ENCODE measurements around the gene PNPLA5.

The PNPLA5 gene

GRCh38 chr22:43883012-43883661, 8.7 kb downstream of the PNPLA5 start:
- peak; percentile 68 for DNase-seq (ENCODE audit: low read depth, low spot score)
- no peak overlapping the region for H3K4me3 ChIP-seq (ENCODE audit: low read depth, low read length)
- TF ChIP-seq CTCF (IDR thresholded peaks at IDR 0.05; ENCODE audit: low read depth, low read length), result peak; percentile 77
- in situ Hi-C loops (cut with HindIII; ENCODE audit: low sequenced_read_pairs), result no loop called here

GRCh38 chr22:43882122-43882767, 9.6 kb downstream of the PNPLA5 start:
- no peak for TF ChIP-seq CTCF (IDR thresholded peaks at IDR 0.05; ENCODE audit: low read depth, low read length)
- DNase-seq (ENCODE audit: low read depth, low spot score), result no peak
- in situ Hi-C loops (cut with HindIII; ENCODE audit: low sequenced_read_pairs), result no loop called here

GRCh38 chr22:43881091-43882061, 10.4 kb downstream of the PNPLA5 start:
- H3K4me3 ChIP-seq (ENCODE audit: low read depth, low read length), result no peak overlapping the region
- TF ChIP-seq CTCF (IDR thresholded peaks at IDR 0.05; ENCODE audit: low read depth, low read length), result no peak
- in situ Hi-C loops (cut with HindIII; ENCODE audit: low sequenced_read_pairs), result no loop called here
- DNase-seq (ENCODE audit: low read depth, low spot score), result no peak

More at GRCh38 chr22:43882122-43882767, 9.6 kb downstream of the PNPLA5 start:
- H3K4me3 ChIP-seq (ENCODE audit: low read depth, low read length), result no peak overlapping the region

GRCh38 chr22:43880541-43880991, 11.2 kb downstream of the PNPLA5 start:
- no peak overlapping the region for H3K4me3 ChIP-seq (ENCODE audit: low read depth, low read length)
- in situ Hi-C loops (cut with HindIII; ENCODE audit: low sequenced_read_pairs), result no loop called here
- no peak for TF ChIP-seq CTCF (IDR thresholded peaks at IDR 0.05; ENCODE audit: low read depth, low read length)
- DNase-seq (ENCODE audit: low read depth, low spot score), result no peak

- in situ Hi-C loops (cut with HindIII; ENCODE audit: low sequenced_read_pairs), result no loop called here
- no peak overlapping the region for H3K4me3 ChIP-seq (ENCODE audit: low read depth, low read length)
- no peak for DNase-seq (ENCODE audit: low read depth, low spot score)
- TF ChIP-seq CTCF (IDR thresholded peaks at IDR 0.05; ENCODE audit: low read depth, low read length), result no peak
Observed at GRCh38 chr22:43879901-43880540, 11.8 kb downstream of the PNPLA5 start.

Data from astrocyte of the spinal cord (primary cell).